Hepatocyte (in vitro differentiated cells): ENCODE measurements around the gene MZT2B. TPM values are rescaled to one million over a fixed set of nuclear protein-coding genes. Genes with fewer than 3 reads are reported as not detected.
"Not testable (repeated sequence)": the region's sequence is repeated elsewhere in the genome, so short reads cannot be mapped to it uniquely, and the experiment has no call there.

Source experiments
- DNase-seq: peaks from one replicate; pipeline ENCODE4 v3.0.0-alpha.2; 2016; ENCODE audit warnings: low spot score
- H2AFZ ChIP-seq: fragments of 200-600 bp; sonication (generic); 2 replicates; pipeline ENCODE4 v1.6.0; 2016; ENCODE audit warnings: antibody characterized with exemption, mild to moderate bottlenecking
- H3K27ac ChIP-seq: fragments of 200-600 bp; sonication (generic); 2 replicates; pipeline ENCODE4 v1.5.1; 2016; ENCODE audit warnings: mild to moderate bottlenecking
- H3K27me3 ChIP-seq: fragments of 200-600 bp; sonication (generic); 2 replicates; pipeline ENCODE4 v1.6.1; 2016
- H3K36me3 ChIP-seq: fragments of 200-600 bp; sonication (generic); replicated peaks from 2 replicates; pipeline ENCODE4 v1.5.1; 2016; ENCODE audit warnings: low read depth; ENCODE audit not compliant: insufficient read depth
- H3K4me1 ChIP-seq: fragments of 200-600 bp; sonication (generic); 2 replicates; pipeline ENCODE4 v1.5.1; 2016; ENCODE audit warnings: mild to moderate bottlenecking, moderate library complexity; ENCODE audit not compliant: insufficient read depth
- H3K4me2 ChIP-seq: fragments of 200-600 bp; sonication (generic); 2 replicates; pipeline ENCODE4 v1.6.0; 2016
- H3K4me3 ChIP-seq: fragments of 200-600 bp; sonication (generic); 2 replicates; pipeline ENCODE4 v1.5.1; 2016; ENCODE audit warnings: mild to moderate bottlenecking
- H3K79me2 ChIP-seq: fragments of 200-600 bp; sonication (generic); 2 replicates; pipeline ENCODE4 v1.6.0; 2017; ENCODE audit warnings: mild to moderate bottlenecking
- H3K9me2 ChIP-seq: fragments of 200-600 bp; sonication (generic); replicated peaks from 2 replicates; pipeline ENCODE4 v1.6.0; 2017; ENCODE audit warnings: mild to moderate bottlenecking; ENCODE audit not compliant: insufficient read depth
- H3K9me3 ChIP-seq: fragments of 200-600 bp; sonication (generic); 2 replicates; pipeline ENCODE4 v1.5.1; 2016; ENCODE audit warnings: low read depth, mild to moderate bottlenecking
- H4K20me1 ChIP-seq: fragments of 200-600 bp; sonication (generic); 2 replicates; pipeline ENCODE4 v1.6.0; 2016; ENCODE audit warnings: mild to moderate bottlenecking; ENCODE audit not compliant: insufficient read depth, poor library complexity, severe bottlenecking
- EZH2 ChIP-seq: fragments of 200-600 bp; sonication (generic); IDR thresholded peaks from 2 replicates; pipeline ENCODE4 v1.6.1; 2016; ENCODE audit warnings: antibody characterized with exemption, mild to moderate bottlenecking, borderline replicate concordance
- EZH2phosphoT487 ChIP-seq: fragments of 200-600 bp; sonication (generic); IDR thresholded peaks from one replicate; pipeline ENCODE4 v1.6.1; 2018; ENCODE audit warnings: antibody characterized with exemption, mild to moderate bottlenecking, low read depth, moderate library complexity; ENCODE audit not compliant: unreplicated experiment, severe bottlenecking
- WGBS: methylation state at CpG from one replicate; pipeline ENCODE4 v1.1.6; 2016; ENCODE audit warnings: low lambda C conversion rate; ENCODE audit errors: missing lambda C conversion rate; 5-methylcytosine and 5-hydroxymethylcytosine counted together
- polyA plus RNA-seq: library from polyadenylated mRNA; unstranded; fragments of >200 nt; fragmentation: Nextera tagmentation; extraction: Ambion mirVana; gene quantifications from 2 replicates; pipeline ENCODE4 v1.2.1, GENCODE V29; 2016
- total RNA-seq: library from RNA; depleted of rRNA; stranded (reverse); fragments of >200 nt; gene quantifications from 2 replicates; pipeline ENCODE4 v1.2.3, GENCODE V29; 2014
- TF ChIP-seq, protein P1 (sequence below): fragments of 200-600 bp; sonication (generic); IDR thresholded peaks from 2 replicates; pipeline ENCODE4 v1.5.1; 2016; ENCODE audit warnings: antibody characterized with exemption, mild to moderate bottlenecking; ENCODE audit not compliant: poor library complexity

MZT2B gene
- total and polyA plus RNA-seq, 2 experiments from 2014 or later, result 103 to 424 TPM

DNA sequence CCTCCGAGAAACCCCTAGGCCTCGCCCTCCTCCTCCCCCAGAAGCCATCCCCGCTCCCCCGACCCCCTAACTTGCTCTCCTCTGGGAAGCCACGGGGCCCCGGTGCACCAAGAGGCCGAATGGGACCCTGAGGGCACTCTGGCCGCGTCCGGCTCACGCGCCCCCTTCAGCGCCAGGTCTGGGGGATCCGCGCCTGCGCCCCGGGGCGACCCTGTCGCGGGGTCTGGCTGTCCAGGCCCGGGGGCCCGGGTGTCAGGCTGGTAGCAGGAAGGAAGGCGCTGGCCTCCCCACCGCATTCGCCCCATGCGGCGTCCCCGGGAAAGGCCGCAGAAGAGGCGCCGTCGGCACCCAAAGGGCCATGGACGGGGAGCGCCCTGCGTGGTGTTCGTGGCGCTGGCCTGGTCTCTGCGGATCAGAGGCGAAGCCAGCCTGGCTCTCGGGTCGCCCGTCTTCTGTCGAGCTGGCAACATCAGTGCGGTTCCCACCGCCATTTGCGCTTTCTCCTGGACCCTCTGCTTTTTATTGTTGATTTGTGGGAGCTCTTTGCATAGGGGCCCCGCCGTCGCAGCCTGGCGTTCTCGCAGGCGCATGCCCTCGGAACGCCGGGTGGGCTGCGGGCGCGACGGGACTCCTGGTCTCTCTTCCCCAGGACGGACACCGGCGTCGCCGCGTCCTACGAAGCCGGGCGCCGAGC is 46.6 kb downstream of the MZT2B start:
- not testable (repeated sequence) for H3K9me2 ChIP-seq, H3K79me2 ChIP-seq, H4K20me1 ChIP-seq, H2AFZ ChIP-seq, H3K27ac ChIP-seq, DNase-seq, H3K4me3 ChIP-seq, H3K9me3 ChIP-seq, H3K36me3 ChIP-seq, H3K4me1 ChIP-seq, H3K4me2 ChIP-seq, H3K27me3 ChIP-seq
- WGBS, result 97% methylated on average over 40 of the region's 69 CpGs

DNA sequence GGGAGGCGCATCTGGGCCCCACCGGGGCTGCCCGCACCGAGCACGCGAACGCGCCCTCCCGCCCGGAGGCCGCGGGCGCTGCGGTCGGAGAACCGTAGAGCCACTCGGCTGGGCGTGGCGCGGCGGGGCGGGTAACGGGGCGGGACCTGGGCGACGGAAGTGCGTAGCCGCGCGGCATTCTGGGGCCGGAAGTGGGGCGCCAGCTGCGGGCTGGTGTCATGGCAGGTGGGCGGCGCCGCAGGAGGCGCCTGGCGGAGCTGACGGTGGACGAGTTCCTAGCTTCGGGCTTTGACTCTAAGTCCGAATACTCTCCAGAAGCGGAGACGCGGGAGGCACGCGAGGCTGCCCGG is 47.1 kb downstream of the MZT2B start:
- not testable (repeated sequence) for H4K20me1 ChIP-seq, H3K4me2 ChIP-seq, H3K4me1 ChIP-seq, H3K9me3 ChIP-seq, H2AFZ ChIP-seq, H3K36me3 ChIP-seq, DNase-seq, H3K4me3 ChIP-seq, H3K9me2 ChIP-seq, H3K79me2 ChIP-seq, H3K27me3 ChIP-seq, H3K27ac ChIP-seq
- WGBS, result 98% methylated on average over 10 of the region's 48 CpGs

DNA sequence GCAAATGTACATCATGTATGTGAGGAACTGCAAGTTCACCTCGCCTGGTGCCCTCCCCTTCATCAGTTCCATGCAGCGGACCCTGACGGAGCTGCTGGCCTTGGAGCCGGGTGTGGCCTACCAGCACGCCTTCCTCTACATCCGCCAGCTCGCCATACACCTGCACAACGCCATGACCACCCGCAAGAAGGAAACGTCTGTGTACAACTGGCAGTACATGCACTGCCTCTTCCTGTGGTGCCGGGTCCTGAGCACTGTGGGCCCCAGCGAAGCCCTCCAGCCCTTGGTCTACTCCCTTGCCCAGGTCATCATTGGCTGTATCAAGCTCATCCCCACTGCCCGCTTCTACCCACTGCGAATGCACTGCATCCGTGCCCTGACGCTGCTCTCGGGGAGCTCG is 48.3 kb downstream of the MZT2B start:
- not testable (repeated sequence) for H3K4me1 ChIP-seq, H3K4me3 ChIP-seq, DNase-seq, H3K36me3 ChIP-seq, H3K9me3 ChIP-seq, H3K27me3 ChIP-seq, H3K79me2 ChIP-seq, H3K4me2 ChIP-seq, H3K27ac ChIP-seq, H2AFZ ChIP-seq, H4K20me1 ChIP-seq, H3K9me2 ChIP-seq
- WGBS, result 94% methylated on average over 17 of the region's 18 CpGs

DNA sequence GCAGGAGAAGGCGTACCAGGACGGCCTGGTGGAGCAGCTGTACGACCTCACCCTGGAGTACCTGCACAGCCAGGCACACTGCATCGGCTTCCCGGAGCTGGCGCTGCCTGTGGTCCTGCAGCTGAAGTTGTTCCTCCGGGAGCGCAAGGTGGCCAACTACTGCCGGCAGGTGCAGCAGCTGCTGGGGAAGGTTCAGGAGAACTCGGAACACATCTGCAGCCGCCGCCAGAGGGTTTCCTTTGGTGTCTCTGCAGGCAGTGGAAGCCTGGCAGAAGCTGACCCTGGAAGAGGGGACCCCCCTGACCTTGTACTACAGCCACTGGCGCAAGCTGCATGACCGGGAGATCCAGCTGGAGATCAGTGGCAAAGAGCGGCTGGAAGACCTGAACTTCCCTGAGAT is 48.8 kb downstream of the MZT2B start:
- H3K9me2 ChIP-seq, H3K27ac ChIP-seq, H3K4me3 ChIP-seq, H4K20me1 ChIP-seq, DNase-seq, H3K4me1 ChIP-seq, H3K9me3 ChIP-seq, H3K4me2 ChIP-seq, H3K36me3 ChIP-seq, H3K79me2 ChIP-seq, H3K27me3 ChIP-seq, H2AFZ ChIP-seq: not testable (repeated sequence)
- 94% methylated on average over 13 of the region's 15 CpGs for WGBS

DNA sequence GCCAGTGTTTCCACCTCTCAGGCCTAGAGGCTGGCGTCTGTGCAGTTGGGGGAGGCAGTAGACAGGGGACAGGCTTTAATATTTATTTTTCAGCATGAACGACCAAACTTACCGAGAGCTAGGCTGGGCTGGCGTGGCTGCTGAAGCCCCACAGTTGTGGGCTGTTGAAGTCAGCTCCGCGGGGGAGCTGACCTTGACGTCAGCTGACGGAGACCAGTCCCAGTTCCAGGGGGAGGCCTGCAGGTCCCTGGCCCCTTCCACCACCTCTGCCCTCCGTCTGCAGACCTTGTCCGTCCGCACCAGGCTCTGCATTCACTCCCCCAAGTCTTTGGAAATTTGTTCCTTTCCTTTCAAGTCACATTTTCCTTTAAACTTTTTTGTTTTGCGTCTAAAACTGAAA is 49.6 kb downstream of the MZT2B start:
- TF ChIP-seq EZH2phosphoT487 (no peak), EZH2 (no peak)
- TF ChIP-seq, protein P1, sequence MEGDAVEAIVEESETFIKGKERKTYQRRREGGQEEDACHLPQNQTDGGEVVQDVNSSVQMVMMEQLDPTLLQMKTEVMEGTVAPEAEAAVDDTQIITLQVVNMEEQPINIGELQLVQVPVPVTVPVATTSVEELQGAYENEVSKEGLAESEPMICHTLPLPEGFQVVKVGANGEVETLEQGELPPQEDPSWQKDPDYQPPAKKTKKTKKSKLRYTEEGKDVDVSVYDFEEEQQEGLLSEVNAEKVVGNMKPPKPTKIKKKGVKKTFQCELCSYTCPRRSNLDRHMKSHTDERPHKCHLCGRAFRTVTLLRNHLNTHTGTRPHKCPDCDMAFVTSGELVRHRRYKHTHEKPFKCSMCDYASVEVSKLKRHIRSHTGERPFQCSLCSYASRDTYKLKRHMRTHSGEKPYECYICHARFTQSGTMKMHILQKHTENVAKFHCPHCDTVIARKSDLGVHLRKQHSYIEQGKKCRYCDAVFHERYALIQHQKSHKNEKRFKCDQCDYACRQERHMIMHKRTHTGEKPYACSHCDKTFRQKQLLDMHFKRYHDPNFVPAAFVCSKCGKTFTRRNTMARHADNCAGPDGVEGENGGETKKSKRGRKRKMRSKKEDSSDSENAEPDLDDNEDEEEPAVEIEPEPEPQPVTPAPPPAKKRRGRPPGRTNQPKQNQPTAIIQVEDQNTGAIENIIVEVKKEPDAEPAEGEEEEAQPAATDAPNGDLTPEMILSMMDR, result no peak
- Histone ChIP-seq H4K20me1 (no peaks in the 10 kb centered on the region), H3K4me1 (no peaks in the 10 kb centered on the region), H3K9me2 (no peaks in the 10 kb centered on the region), H3K79me2 (no peaks in the 10 kb centered on the region), H3K36me3 (no peaks in the 10 kb centered on the region), H3K4me2 (no peak overlapping the region), H3K4me3 (no peak overlapping the region), H3K27me3 (no peaks in the 10 kb centered on the region), H2AFZ (no peak overlapping the region), H3K9me3 (no peaks in the 10 kb centered on the region), H3K27ac (no peak overlapping the region)
- WGBS, result 81% methylated on average over 12 of the region's 12 CpGs
- no peak for DNase-seq

DNA sequence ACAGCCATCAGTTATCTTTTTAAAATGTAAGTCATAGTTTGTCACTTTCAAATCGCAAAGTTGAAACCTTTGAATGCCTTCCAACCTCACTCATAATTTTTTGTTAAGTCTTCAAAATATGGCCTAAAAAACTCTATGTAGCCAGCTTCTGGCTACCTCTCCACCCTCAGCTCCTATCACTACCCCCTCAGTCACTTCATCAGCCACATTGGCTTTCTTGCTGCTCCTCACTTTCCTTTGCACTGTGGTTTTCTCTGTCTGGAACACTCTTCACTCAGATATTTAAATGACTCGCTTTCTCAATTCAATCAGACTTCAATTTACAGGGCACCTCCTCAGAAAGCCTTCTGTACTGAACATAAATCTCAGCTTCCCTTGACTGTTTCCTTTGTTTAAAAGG is 51.0 kb downstream of the MZT2B start:
- H4K20me1 ChIP-seq, H3K4me3 ChIP-seq, H3K36me3 ChIP-seq, H3K79me2 ChIP-seq, H3K9me3 ChIP-seq, DNase-seq, H3K27ac ChIP-seq, H3K27me3 ChIP-seq, H3K9me2 ChIP-seq, H3K4me2 ChIP-seq, H2AFZ ChIP-seq, H3K4me1 ChIP-seq: not testable (repeated sequence)
- 93% methylated on average over 2 of the region's 2 CpGs for WGBS

DNA sequence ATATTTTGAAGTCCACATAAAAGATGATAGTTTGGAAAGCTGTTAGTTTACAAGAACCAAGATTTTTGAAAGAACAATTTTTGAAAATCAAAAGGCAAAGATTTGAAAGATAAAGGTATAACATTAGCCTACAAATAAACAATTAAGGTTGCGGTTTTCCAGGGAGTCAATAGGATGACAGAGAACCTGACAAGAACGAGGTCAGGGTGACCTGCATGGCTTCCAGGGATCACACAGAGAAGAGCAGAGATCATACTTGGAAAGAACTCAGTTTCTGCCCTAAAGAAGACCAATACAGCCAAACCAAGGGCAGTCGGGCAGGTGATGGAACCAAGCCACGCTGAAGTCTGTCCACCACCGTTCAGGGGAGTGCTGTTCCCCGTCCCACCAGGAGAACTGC is 57.5 kb downstream of the MZT2B start:
- not testable (repeated sequence) for H3K36me3 ChIP-seq, H3K9me3 ChIP-seq, H2AFZ ChIP-seq, H3K79me2 ChIP-seq, H3K9me2 ChIP-seq, H3K27ac ChIP-seq, H3K4me2 ChIP-seq, H3K27me3 ChIP-seq, DNase-seq, H3K4me3 ChIP-seq, H3K4me1 ChIP-seq, H4K20me1 ChIP-seq
- WGBS, result 87% methylated on average over 6 of the region's 6 CpGs
